IPS-18a (cell line): Measurements from ENCODE around the gene TKTL1.

Source experiments
- H3K27ac ChIP-seq: one replicate; pipeline ENCODE4 v1.5.1; 2013; ENCODE audit warnings: low read length
- H3K27me3 ChIP-seq: one replicate; pipeline ENCODE4 v1.6.1; 2013; ENCODE audit warnings: mild to moderate bottlenecking, low read length; ENCODE audit not compliant: control insufficient read depth, insufficient read depth
- H3K36me3 ChIP-seq: one replicate; pipeline ENCODE4 v1.6.1; 2013; ENCODE audit warnings: low read depth, low read length; ENCODE audit not compliant: control insufficient read depth
- H3K4me1 ChIP-seq: one replicate; pipeline ENCODE4 v1.6.1; 2013; ENCODE audit warnings: low read depth, low read length; ENCODE audit not compliant: control insufficient read depth
- H3K4me3 ChIP-seq: one replicate; pipeline ENCODE4 v1.5.1; 2013; ENCODE audit warnings: low read length
- H3K9ac ChIP-seq: one replicate; pipeline ENCODE4 v1.6.1; 2013; ENCODE audit warnings: mild to moderate bottlenecking, low read length, moderate library complexity
- H3K9me3 ChIP-seq: one replicate; pipeline ENCODE4 v1.6.1; 2013; ENCODE audit warnings: low read depth, low read length; ENCODE audit not compliant: control insufficient read depth

Gene TKTL1

DNA sequence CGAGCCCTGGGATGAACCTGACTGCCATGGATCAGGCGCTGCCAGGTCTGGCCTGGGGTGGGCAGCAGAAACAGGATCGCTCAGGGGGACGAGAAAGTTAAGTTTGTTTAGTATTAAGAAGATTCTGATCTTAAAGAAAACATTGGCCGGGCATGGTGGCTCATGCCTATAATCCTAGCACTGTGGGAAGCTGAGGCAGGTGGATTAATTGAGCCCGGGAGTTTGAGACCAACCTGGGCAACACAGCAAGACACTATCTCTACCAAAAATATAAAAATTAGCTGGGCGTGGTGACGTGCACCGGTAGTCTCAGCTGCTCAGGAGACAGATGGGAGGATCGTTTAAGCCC, 79.5 kb downstream of the TKTL1 start:
- H3K4me3 ChIP-seq: peak overlapping the region; percentile 21
- H3K36me3 ChIP-seq: no peaks in the 10 kb centered on the region
- peaks cover 11% of the 10 kb centered on the region for H3K27me3 ChIP-seq
- H3K4me1 ChIP-seq: peaks cover 7% of the 10 kb centered on the region
- no peak overlapping the region for H3K27ac ChIP-seq
- no peak overlapping the region for H3K9ac ChIP-seq
- H3K9me3 ChIP-seq: no peaks in the 10 kb centered on the region

DNA sequence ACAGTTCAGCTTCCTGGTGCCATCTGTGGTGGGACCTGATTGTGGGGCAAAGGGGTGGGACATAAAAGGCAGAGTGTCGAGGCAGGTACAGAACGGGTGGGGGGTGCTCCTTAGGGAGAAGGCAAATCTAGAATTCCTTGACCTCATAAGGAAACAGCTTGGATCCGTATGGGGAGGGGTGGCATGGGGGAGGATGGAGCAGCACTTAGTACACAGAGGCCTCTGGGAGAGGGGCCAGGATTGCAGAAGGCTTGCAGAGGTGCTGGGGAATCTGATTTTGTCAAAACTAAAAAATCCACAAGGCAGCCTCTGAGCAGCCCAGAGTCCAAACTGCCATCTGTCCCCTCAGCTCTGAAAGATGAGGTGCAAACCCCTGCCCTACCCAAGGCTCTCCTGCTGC, 81.2 kb downstream of the TKTL1 start:
- H3K27me3 ChIP-seq: peaks cover 11% of the 10 kb centered on the region
- H3K4me1 ChIP-seq: peaks cover 15% of the 10 kb centered on the region
- H3K27ac ChIP-seq: no peak overlapping the region
- no peaks in the 10 kb centered on the region for H3K9me3 ChIP-seq
- H3K36me3 ChIP-seq: no peaks in the 10 kb centered on the region
- no peak overlapping the region for H3K9ac ChIP-seq
- H3K4me3 ChIP-seq: no peak overlapping the region

DNA sequence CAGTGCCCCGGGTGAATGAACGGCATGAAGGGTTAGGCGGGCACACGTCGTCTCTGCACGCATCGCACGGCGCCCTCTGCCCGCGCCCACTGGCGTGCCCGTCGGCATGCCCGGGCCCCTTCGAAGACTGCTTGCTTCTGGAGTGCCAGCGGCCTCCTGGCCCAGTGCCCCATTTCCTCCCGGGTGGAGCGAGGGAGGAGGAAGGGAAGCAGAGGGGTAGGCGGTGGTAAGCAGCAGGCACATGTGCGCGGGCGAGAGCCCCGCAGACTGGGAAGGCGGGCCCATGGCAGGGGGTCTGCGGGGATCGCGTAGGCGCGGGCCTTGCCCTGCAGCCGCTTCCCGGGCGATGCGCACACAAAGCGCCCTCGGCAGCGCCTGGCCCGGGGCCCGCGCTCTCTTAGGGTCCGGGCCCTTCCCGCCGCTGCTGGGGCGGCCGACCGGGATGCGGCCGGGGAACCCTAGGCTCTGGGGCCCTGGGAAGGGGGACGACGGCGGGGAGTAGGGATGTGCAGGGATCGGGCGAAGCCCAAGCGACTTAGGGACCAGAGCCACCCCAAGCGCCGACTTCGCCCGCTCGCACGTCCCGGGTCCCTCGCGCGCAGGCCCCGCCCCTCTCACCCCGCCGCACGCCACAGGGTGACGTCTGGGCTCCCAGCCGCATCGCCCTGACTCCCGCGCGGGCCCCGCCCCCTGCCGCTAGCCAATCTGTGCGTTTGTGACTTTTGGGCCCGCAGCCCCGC, 82.6 kb downstream of the TKTL1 start:
- Histone ChIP-seq H3K4me3 (peak overlapping the region; percentile 51), H3K4me1 (peaks cover 11% of the 10 kb centered on the region), H3K36me3 (no peaks in the 10 kb centered on the region), H3K27me3 (peaks cover 11% of the 10 kb centered on the region), H3K27ac (no peak overlapping the region), H3K9ac (peak overlapping the region; percentile 62), H3K9me3 (no peaks in the 10 kb centered on the region)

DNA sequence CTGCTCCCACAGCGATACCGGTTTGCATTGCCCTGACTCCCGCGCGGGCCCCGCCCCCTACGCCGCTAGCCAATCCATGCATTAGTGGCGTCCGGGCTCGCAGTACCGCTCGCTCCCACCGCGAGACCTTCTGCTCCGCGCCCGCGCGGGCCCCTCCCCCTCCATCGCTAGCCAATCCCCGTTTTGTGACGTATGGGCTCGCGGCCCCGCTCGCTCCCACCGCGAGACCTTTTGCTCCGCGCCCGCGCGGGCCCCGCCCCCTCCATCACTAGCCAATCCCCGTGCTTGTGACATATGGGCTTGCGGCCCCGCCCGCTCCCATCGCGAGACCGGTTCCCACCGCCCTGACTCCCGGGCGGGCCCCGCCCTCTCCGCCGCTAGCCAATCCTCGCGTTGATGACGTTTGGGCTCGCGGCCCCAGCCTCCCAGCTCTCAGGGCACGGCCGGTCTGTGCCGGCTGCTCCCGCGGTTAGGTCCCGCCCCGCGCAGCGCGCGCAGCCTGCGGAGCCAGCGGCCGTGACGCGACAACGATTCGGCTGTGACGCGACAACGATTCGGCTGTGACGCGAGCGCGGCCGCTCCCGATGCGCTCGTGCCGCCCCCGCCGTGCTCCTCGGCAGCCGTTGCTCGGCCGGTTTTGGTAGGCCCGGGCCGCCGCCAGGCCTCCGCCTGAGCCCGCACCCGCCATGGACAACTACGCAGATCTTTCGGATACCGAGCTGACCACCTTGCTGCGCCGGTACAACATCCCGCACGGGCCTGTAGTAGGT, 83.4 kb downstream of the TKTL1 start, which contains the start of gene EMD:
TSS of gene EMD (plus strand) at position 497 of the 770 bp plus-strand sequence. CDS start at position 687, 190 bp downstream.
- Histone ChIP-seq H3K27ac (peak within 1 kb of the TSS; percentile 24), H3K4me3 (peak within 1 kb of the TSS; percentile 60), H3K9ac (peak within 1 kb of the TSS; percentile 81), H3K36me3 (no peaks in the 10 kb centered on the region), H3K4me1 (peaks cover 9% of the 10 kb centered on the region), H3K9me3 (no peaks in the 10 kb centered on the region), H3K27me3 (peaks cover 7% of the 10 kb centered on the region)

DNA sequence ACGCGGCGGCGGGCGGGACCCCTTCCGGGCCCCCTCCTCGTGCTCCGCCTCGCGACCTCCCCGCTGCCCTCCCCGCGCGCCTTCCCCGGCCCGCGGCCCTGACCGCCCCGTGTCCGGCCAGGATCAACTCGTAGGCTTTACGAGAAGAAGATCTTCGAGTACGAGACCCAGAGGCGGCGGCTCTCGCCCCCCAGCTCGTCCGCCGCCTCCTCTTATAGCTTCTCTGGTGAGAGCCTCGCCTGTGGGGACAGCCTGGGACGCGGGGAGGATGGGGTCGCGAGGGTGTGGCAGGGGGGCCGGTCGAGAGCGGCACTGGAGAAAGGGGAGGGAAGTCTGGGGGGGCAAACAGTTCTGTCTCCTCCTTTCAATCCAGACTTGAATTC, 84.0 kb downstream of the TKTL1 start:
- Histone ChIP-seq H3K36me3 (no peaks in the 10 kb centered on the region), H3K4me3 (peak overlapping the region; percentile 60), H3K9me3 (no peaks in the 10 kb centered on the region), H3K27ac (peak overlapping the region; percentile 24), H3K9ac (peak overlapping the region; percentile 81), H3K4me1 (peaks cover 8% of the 10 kb centered on the region), H3K27me3 (peaks cover 5% of the 10 kb centered on the region)
